ENCODE measurements around the gene VCP. TPM values are rescaled to one million over a fixed set of nuclear protein-coding genes. Genes with fewer than 3 reads are reported as not detected.

The VCP gene
- total RNA-seq, 1 donor from 2014 or later, result 238 TPM

DNA sequence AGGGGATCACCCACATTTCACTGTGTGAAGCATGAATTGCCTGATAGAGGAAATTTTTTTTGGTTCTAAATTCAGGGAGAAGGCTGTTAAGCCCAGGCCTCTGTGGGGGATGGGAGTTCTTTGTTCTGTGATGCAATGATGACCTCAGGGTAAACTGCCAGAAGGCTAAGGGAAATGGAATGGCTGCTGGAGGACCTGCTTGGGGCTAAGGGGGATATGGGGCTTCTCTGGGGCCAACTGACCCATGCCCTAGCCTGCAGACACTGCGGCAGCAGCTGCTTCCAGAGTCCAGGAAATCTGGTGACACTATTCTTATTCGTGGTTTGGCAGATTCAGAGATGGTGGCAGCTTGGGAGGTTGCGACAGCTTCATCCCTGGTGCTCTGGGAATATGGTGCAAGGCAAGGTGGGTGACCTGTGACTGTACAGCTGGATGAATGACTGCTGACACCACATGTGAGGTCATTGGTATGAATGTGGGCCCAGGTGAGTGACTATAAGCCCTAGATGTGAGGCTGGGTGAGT is 30.3 kb downstream of the VCP start:
- peaks cover 20% of the 10 kb centered on the region for H3K36me3 Mint-ChIP-seq
- no peaks in the 10 kb centered on the region for H4K20me1 ChIP-seq (ENCODE audit: low read depth)

DNA sequence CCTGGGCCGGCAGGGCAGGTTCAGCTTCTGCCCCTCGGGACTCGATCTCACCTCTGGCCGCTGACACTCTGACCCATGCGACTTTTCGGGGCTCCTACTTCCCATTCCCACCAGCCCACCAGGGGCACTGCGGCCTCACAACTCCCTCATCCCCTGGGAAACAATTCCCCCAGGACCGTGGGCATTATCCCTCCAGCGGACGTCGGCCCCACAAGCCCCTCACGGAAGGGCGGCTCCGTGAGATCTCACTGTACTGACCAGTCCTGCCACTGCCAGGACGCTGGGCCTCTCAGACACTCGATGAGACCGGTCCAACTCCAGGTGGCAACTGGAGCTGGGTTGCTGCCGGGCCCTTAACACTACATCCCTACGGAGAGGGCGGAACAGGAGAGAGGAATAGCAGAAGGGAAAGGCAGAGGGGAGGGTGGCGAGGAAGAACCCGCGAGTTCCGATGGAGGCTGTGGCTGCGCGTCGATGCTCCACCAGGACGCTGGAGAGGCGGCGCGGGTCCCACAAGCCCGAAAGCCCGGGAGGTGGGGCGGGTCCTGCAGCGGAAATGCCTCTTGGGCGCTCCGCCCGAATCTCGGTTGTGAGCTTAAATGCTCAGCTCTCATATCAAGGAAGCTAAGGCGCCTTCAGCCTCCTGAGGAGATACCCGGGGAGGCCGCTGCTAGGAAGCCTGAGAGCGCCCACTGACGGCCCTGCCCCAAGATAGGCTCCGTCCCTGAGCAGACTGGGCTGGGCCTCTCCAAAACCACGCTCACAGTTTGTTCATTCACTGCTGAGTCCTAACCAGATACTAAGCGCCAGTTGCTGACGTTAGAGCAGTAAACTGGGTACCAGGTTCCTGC is 36.3 kb downstream of the VCP start:
- H3K4me1 Mint-ChIP-seq, result no peaks in the 10 kb centered on the region
- Histone ChIP-seq H3K36me3 (no peaks in the 10 kb centered on the region), H3K4me2 (no peak overlapping the region), H3K9me3 (ENCODE audit: low read depth) (no peaks in the 10 kb centered on the region), H2AFZ (replicated peaks) (no peak overlapping the region), H3K79me2 (ENCODE audit: low read depth) (no peaks in the 10 kb centered on the region), H3K9ac (no peak overlapping the region), H3K4me3 (no peak overlapping the region), H4K20me1 (ENCODE audit: low read depth) (no peaks in the 10 kb centered on the region), H3F3A (ENCODE audit: low read depth) (no peaks in the 10 kb centered on the region), H3K4me1 (no peaks in the 10 kb centered on the region), H3K27ac (no peak overlapping the region), H3K27me3 (no peaks in the 10 kb centered on the region)
- no peak overlapping the region for H3K27ac Mint-ChIP-seq
- peaks cover 2% of the 10 kb centered on the region for H3K36me3 Mint-ChIP-seq
- H3K4me3 Mint-ChIP-seq, result no peak overlapping the region
- H3K27me3 Mint-ChIP-seq (ENCODE audit: insufficient read depth, low read depth), result peaks cover 2% of the 10 kb centered on the region
- H3K9me3 Mint-ChIP-seq, result no peaks in the 10 kb centered on the region
- TF ChIP-seq, protein P1, sequence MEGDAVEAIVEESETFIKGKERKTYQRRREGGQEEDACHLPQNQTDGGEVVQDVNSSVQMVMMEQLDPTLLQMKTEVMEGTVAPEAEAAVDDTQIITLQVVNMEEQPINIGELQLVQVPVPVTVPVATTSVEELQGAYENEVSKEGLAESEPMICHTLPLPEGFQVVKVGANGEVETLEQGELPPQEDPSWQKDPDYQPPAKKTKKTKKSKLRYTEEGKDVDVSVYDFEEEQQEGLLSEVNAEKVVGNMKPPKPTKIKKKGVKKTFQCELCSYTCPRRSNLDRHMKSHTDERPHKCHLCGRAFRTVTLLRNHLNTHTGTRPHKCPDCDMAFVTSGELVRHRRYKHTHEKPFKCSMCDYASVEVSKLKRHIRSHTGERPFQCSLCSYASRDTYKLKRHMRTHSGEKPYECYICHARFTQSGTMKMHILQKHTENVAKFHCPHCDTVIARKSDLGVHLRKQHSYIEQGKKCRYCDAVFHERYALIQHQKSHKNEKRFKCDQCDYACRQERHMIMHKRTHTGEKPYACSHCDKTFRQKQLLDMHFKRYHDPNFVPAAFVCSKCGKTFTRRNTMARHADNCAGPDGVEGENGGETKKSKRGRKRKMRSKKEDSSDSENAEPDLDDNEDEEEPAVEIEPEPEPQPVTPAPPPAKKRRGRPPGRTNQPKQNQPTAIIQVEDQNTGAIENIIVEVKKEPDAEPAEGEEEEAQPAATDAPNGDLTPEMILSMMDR (IDR thresholded peaks at IDR 0.05), result no peak
- no peak for TF ChIP-seq EZH2phosphoT487 (IDR thresholded peaks at IDR 0.05)
- no peak for TF ChIP-seq EZH2 (IDR thresholded peaks at IDR 0.05)
- no peak for DNase-seq (ENCODE audit: low spot score)

More for the DNA sequence above, 30.3 kb downstream of the VCP start:
- no peak overlapping the region for H3K4me3 ChIP-seq
- H3K9me3 ChIP-seq (ENCODE audit: low read depth), result no peaks in the 10 kb centered on the region
- no peak overlapping the region for H3K27ac ChIP-seq
- H3K27ac Mint-ChIP-seq, result no peak overlapping the region
- H3K27me3 ChIP-seq, result no peaks in the 10 kb centered on the region
- no peaks in the 10 kb centered on the region for H3K36me3 ChIP-seq
- no peak overlapping the region for H3K4me3 Mint-ChIP-seq
- no peak overlapping the region for H3K9ac ChIP-seq
- H3K4me1 Mint-ChIP-seq, result peaks cover 5% of the 10 kb centered on the region
- no peak overlapping the region for H3K4me2 ChIP-seq
- H3K9me3 Mint-ChIP-seq, result no peaks in the 10 kb centered on the region
- H3K4me1 ChIP-seq, result no peaks in the 10 kb centered on the region
- no peak overlapping the region for H2AFZ ChIP-seq (replicated peaks)
- DNase-seq (ENCODE audit: low spot score), result no peak
- TF ChIP-seq EZH2 (IDR thresholded peaks at IDR 0.05) (no peak), EZH2phosphoT487 (IDR thresholded peaks at IDR 0.05) (no peak)
- TF ChIP-seq, protein P1 (IDR thresholded peaks at IDR 0.05), result no peak
- H3F3A ChIP-seq (ENCODE audit: low read depth), result no peaks in the 10 kb centered on the region
- peaks cover 5% of the 10 kb centered on the region for H3K27me3 Mint-ChIP-seq (ENCODE audit: insufficient read depth, low read depth)
- H3K79me2 ChIP-seq (ENCODE audit: low read depth), result no peaks in the 10 kb centered on the region

GRCh38 chr9:35033101-35033500 is 39.3 kb downstream of the VCP start:
- no peak overlapping the region for H3K27ac Mint-ChIP-seq
- Histone ChIP-seq H3K4me2 (no peak overlapping the region), H3K9ac (no peak overlapping the region), H3K79me2 (ENCODE audit: low read depth) (no peaks in the 10 kb centered on the region), H4K20me1 (ENCODE audit: low read depth) (no peaks in the 10 kb centered on the region), H3K9me3 (ENCODE audit: low read depth) (no peaks in the 10 kb centered on the region), H2AFZ (replicated peaks) (no peak overlapping the region), H3K36me3 (no peaks in the 10 kb centered on the region), H3K4me1 (no peaks in the 10 kb centered on the region), H3K27ac (no peak overlapping the region), H3K4me3 (no peak overlapping the region), H3K27me3 (no peaks in the 10 kb centered on the region), H3F3A (ENCODE audit: low read depth) (no peaks in the 10 kb centered on the region)
- H3K36me3 Mint-ChIP-seq, result peaks cover 2% of the 10 kb centered on the region
- H3K27me3 Mint-ChIP-seq (ENCODE audit: insufficient read depth, low read depth), result no peaks in the 10 kb centered on the region
- no peak overlapping the region for H3K4me3 Mint-ChIP-seq
- no peaks in the 10 kb centered on the region for H3K4me1 Mint-ChIP-seq
- H3K9me3 Mint-ChIP-seq, result no peaks in the 10 kb centered on the region
- no peak for DNase-seq (ENCODE audit: low spot score)
- TF ChIP-seq EZH2phosphoT487 (IDR thresholded peaks at IDR 0.05) (no peak), EZH2 (IDR thresholded peaks at IDR 0.05) (no peak)
- TF ChIP-seq, protein P1 (IDR thresholded peaks at IDR 0.05), result no peak

Measured in neural progenitor cell (in vitro differentiated cells).